Liver (tissue), 9 donors: ENCODE data around the gene SGK1. TPM values are rescaled to one million over a fixed set of nuclear protein-coding genes. Genes with fewer than 3 reads are reported as not detected.

Experiments used
- DNase-seq: peaks from one replicate; pipeline ENCODE4 v3.0.0-alpha.2; 2017; ENCODE audit warnings: low spot score
- H3K27ac ChIP-seq, 2 donors: one replicate each; pipeline ENCODE4 v1.7.0; 2013; ENCODE audit warnings: inconsistent platforms in 2 of 2, low read length in 2 of 2, control low read depth in 1 of 2, low read depth in 1 of 2, mild to moderate bottlenecking in 1 of 2
- H3K27me3 ChIP-seq, 4 donors: one replicate each; pipeline versions ENCODE4 v1.6.1 to v1.7.0; 2013; ENCODE audit warnings: low read length in 3 of 4, inconsistent platforms in 1 of 4, mild to moderate bottlenecking in 1 of 4, moderate library complexity in 1 of 4; ENCODE audit not compliant: control insufficient read depth in 4 of 4, insufficient read depth in 4 of 4
- H3K36me3 ChIP-seq, 4 donors: one replicate each; pipeline versions ENCODE4 v1.6.1 to v1.7.0; 2013; ENCODE audit warnings: low read length in 3 of 4, mild to moderate bottlenecking in 3 of 4, low read depth in 1 of 4, moderate library complexity in 1 of 4; ENCODE audit not compliant: control insufficient read depth in 4 of 4, insufficient read depth in 3 of 4
- H3K4me1 ChIP-seq, 4 donors: one replicate each; pipeline versions ENCODE4 v1.6.1 to v1.7.0; 2013; ENCODE audit warnings: low read length in 3 of 4, mild to moderate bottlenecking in 3 of 4, moderate library complexity in 1 of 4; ENCODE audit not compliant: control insufficient read depth in 4 of 4, insufficient read depth in 4 of 4
- H3K4me3 ChIP-seq, 3 donors: one replicate each; pipeline versions ENCODE4 v1.6.1 to v1.7.0; 2013; ENCODE audit warnings: low read length in 3 of 3, control low read depth in 1 of 3, low read depth in 1 of 3, mild to moderate bottlenecking in 1 of 3
- H3K9ac ChIP-seq, 2 donors: one replicate each; pipeline ENCODE4 v1.7.0; 2013; ENCODE audit warnings: low read length in 2 of 2, mild to moderate bottlenecking in 2 of 2, moderate library complexity in 2 of 2, control low read depth in 1 of 2, low read depth in 1 of 2
- H3K9me3 ChIP-seq, 4 donors: one replicate each; pipeline versions ENCODE4 v1.6.1 to v1.7.0; 2013; ENCODE audit warnings: low read length in 3 of 4; ENCODE audit not compliant: control insufficient read depth in 4 of 4
- CTCF ChIP-seq: fragments of 150-350 bp; IDR thresholded peaks from 2 replicates; pipeline ENCODE4 v1.5.1; 2017; ENCODE audit warnings: improper control_type of control experiment, low read depth, low read length; ENCODE audit not compliant: missing input control
- EGR1 ChIP-seq, 2 donors: IDR thresholded peaks; 2 replicates each; pipeline ENCODE4 v1.6.1; 2016 to 2018; ENCODE audit warnings: antibody characterized with exemption in 2 of 2, low read depth in 2 of 2
- HNF4A ChIP-seq, 2 donors: conservative IDR thresholded peaks; 2 replicates each; pipeline ENCODE4 v1.6.1; 2016; ENCODE audit warnings: antibody characterized with exemption in 2 of 2, mild to moderate bottlenecking in 2 of 2
- HNF4G ChIP-seq: IDR thresholded peaks from 2 replicates; pipeline ENCODE4 v1.6.1; 2016; ENCODE audit warnings: antibody characterized with exemption
- JUND ChIP-seq, 2 donors: IDR thresholded peaks; 2 replicates each; pipeline ENCODE4 v1.6.1; 2016; ENCODE audit warnings: antibody characterized with exemption in 2 of 2
- NR2F2 ChIP-seq: IDR thresholded peaks from 2 replicates; pipeline ENCODE4 v1.6.1; 2016; ENCODE audit warnings: antibody characterized with exemption
- RAD21 ChIP-seq, 2 donors: IDR thresholded peaks; 2 replicates each; pipeline ENCODE4 v1.6.1; 2016; ENCODE audit warnings: antibody characterized with exemption in 2 of 2, mild to moderate bottlenecking in 2 of 2
- REST ChIP-seq: IDR thresholded peaks from 2 replicates; pipeline ENCODE4 v1.6.1; 2016; ENCODE audit warnings: antibody characterized with exemption, mild to moderate bottlenecking
- RXRA ChIP-seq, 2 donors: IDR thresholded peaks; 2 replicates each; pipeline ENCODE4 v1.6.1; 2017 to 2018; ENCODE audit warnings: antibody characterized with exemption in 2 of 2, mild to moderate bottlenecking in 1 of 2
- SP1 ChIP-seq: IDR thresholded peaks from 2 replicates; pipeline ENCODE4 v1.6.1; 2018; ENCODE audit warnings: antibody characterized with exemption, mild to moderate bottlenecking
- TAF1 ChIP-seq: conservative IDR thresholded peaks from 2 replicates; pipeline ENCODE4 v1.6.1; 2016; ENCODE audit warnings: antibody characterized with exemption, mild to moderate bottlenecking
- ZBTB33 ChIP-seq: IDR thresholded peaks from 2 replicates; pipeline ENCODE4 v1.6.1; 2016; ENCODE audit warnings: antibody characterized with exemption
- WGBS: extraction: QIAGEN DNeasy Blood & Tissue Kit; methylation state at CpG from one replicate; pipeline ENCODE4 v1.1.7; 2013; 5-methylcytosine and 5-hydroxymethylcytosine counted together
- polyA plus RNA-seq, 2 donors: library from polyadenylated mRNA; stranded (reverse) in 1 of 2; unstranded in 1 of 2; fragments of 200-250 nt in 1 of 2; fragments of >200 nt in 1 of 2; fragmentation: Nextera tagmentation in 1 of 2; extraction: Ambion mirVana in 1 of 2; gene quantifications; one replicate each; pipeline versions ENCODE4 v1.2.1 to v1.2.3, GENCODE V29; 2013 to 2015
- total RNA-seq, 2 donors: library from RNA; depleted of rRNA; stranded (reverse); fragments of >200 nt; gene quantifications; one replicate each; pipeline ENCODE4 v1.2.3, GENCODE V29; 2014
- TF ChIP-seq, protein P1 (sequence below): IDR thresholded peaks from 2 replicates; pipeline ENCODE4 v1.6.1; 2016; ENCODE audit warnings: antibody characterized with exemption
- donor health status: healthy.
- donor health status: healthy.
- donor health status: healthy.
- donor health status: healthy.
- donor health status: healthy.

The SGK1 gene
- total and polyA plus RNA-seq, 4 donors: 28.0 to 113 (median 35.4) TPM

DNA sequence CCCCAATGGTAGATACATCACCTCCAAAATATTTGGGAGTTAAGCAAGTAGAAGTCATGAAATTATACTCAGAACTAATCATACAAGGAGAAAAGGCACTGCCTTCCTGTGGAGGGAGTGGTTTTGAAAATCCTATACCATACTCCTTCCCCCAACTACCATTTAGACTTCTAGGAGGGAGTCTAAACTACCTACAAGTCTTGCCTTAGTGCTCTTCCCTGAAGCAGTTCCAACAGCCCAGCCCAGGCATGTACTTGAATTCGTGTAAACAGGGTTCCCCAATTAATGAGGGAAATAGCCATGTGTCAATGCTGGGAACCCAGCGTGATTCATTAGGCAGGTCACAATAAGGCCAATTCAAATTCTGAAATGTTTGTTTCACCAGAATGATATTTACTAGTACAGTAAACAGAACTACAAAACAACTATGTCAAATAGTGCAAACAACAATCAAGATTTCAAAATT, 39.1 kb upstream of the SGK1 start:
- no peaks in the 10 kb centered on the region for H3K9me3 ChIP-seq
- H3K27me3 ChIP-seq: no peaks in the 10 kb centered on the region
- no peak overlapping the region for H3K4me3 ChIP-seq
- no peak overlapping the region for H3K27ac ChIP-seq
- no peak for DNase-seq
- H3K9ac ChIP-seq: no peak overlapping the region
- no peaks in the 10 kb centered on the region for H3K36me3 ChIP-seq
- no peak for TF ChIP-seq TAF1
- no peak for TF ChIP-seq EGR1 (IDR thresholded peaks at IDR 0.05; ENCODE audit: low read depth in 2 of 2)
- no peak for TF ChIP-seq JUND (IDR thresholded peaks at IDR 0.05)
- no peak for TF ChIP-seq CTCF
- TF ChIP-seq, protein P1, sequence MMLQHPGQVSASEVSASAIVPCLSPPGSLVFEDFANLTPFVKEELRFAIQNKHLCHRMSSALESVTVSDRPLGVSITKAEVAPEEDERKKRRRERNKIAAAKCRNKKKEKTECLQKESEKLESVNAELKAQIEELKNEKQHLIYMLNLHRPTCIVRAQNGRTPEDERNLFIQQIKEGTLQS: no peak
- no peak for TF ChIP-seq RXRA (IDR thresholded peaks at IDR 0.05)
- TF ChIP-seq RAD21 (IDR thresholded peaks at IDR 0.05): no peak
- no peak for TF ChIP-seq REST
- TF ChIP-seq SP1: no peak
- no peak for TF ChIP-seq HNF4G
- no peak for TF ChIP-seq ZBTB33
- TF ChIP-seq NR2F2: no peak
- no peak for TF ChIP-seq HNF4A (conservative IDR thresholded peaks at IDR 0.05)
- H3K4me1 ChIP-seq: no peaks in the 10 kb centered on the region
- WGBS: 86% methylated on average over 2 of the region's 2 CpGs

- WGBS: 92% methylated on average over 3 of the region's 3 CpGs
- DNase-seq: no peak
- H3K9ac ChIP-seq: no peak overlapping the region
- no peak for TF ChIP-seq REST
- no peak overlapping the region for H3K4me3 ChIP-seq
- H3K4me1 ChIP-seq: no peaks in the 10 kb centered on the region
- no peak overlapping the region for H3K27ac ChIP-seq
- H3K9me3 ChIP-seq: no peaks in the 10 kb centered on the region
- H3K27me3 ChIP-seq: no peaks in the 10 kb centered on the region
- H3K36me3 ChIP-seq: no peaks in the 10 kb centered on the region
Observed at GRCh38 chr6:134356405-134356804, 38.5 kb upstream of the SGK1 start.
